GM04504 (cell line): Measurements from ENCODE around the gene TSSK6.

Experiments
- DNase-seq: peaks from one replicate; pipeline ENCODE4 v3.0.0-alpha.2; 2012; ENCODE audit warnings: low read depth

TSSK6 gene

DNA sequence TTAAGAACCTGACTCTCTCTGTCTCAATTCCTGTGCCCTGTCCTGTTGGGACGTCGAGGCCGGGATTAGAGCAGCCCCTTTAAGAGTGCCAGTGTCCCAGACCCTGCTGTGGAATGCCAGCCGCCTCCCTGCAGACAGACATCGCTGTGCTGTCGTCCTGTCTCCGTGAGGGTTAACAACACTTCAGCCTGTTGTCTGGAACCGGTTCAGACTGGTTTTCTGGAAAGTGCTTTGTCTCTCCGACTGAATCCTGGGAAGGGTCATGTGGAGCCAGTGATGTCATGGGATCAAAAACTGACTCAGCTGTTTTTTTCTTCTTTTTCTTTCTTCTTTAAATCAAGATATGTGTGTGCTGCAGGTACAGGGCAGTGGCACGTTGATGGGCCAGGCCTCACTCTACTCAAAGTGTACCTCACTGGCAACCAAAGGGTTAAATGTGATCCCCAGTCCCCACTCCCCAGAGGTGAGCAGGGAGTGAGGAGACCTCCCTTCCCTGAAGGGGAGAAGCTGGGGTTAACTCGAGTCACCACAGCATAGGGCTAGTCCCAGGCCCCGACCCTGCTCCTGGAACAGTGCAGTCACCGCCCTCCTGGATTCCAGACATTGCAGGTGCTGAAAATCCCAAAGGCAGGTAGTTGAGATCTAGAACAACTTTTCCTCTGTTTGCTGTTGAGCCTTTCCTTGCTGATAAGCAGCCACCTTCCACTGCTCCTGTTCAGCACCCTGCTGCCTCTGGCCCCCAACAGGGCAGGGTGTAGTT, 50.8 kb downstream of the TSSK6 start:
- no peak for DNase-seq
